ENCODE results near the gene CD96.

CD96 gene

DNA sequence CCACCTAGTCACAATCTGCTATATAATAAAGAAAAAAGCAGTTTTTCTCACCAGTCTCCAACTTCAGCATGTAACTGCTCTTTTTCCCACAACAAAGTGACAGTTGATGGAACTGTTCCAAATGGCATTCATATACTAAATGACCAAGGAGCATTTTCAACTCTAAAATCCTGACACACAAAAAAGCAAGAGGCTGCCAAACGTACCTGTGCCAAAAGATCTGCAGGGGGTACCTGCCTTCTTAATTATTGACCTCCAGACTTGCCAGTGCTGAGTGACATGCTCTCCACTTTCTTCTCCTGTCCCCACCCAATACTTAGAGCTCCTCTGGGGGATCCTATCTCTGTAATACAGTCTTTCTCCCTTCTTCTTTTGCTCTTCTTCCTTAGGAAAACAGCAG is 35.1 kb downstream of the CD96 start:
- peak overlapping the region; percentile 63 for H3K27ac Mint-ChIP-seq
- H3K4me3 Mint-ChIP-seq = no peak overlapping the region
- no peak for DNase-seq (ENCODE audit: low spot score)
- no peaks in the 10 kb centered on the region for H3K9me3 Mint-ChIP-seq
- peaks cover 54% of the 10 kb centered on the region for H3K4me1 Mint-ChIP-seq (ENCODE audit: low read depth)
- peaks cover 66% of the 10 kb centered on the region for H3K36me3 Mint-ChIP-seq (ENCODE audit: low read depth)
- no peaks in the 10 kb centered on the region for H3K27me3 Mint-ChIP-seq (ENCODE audit: low read depth)

GRCh38 chr3:111577798-111578685 is 36.0 kb downstream of the CD96 start:
- H3K9me3 Mint-ChIP-seq = no peaks in the 10 kb centered on the region

GRCh38 chr3:111578867-111579266 is 36.9 kb downstream of the CD96 start:
- H3K36me3 Mint-ChIP-seq (ENCODE audit: low read depth) = peaks cover 69% of the 10 kb centered on the region
- H3K4me3 Mint-ChIP-seq = no peak overlapping the region
- no peaks in the 10 kb centered on the region for H3K9me3 Mint-ChIP-seq
- DNase-seq (ENCODE audit: low spot score) = no peak
- H3K27me3 Mint-ChIP-seq (ENCODE audit: low read depth) = no peaks in the 10 kb centered on the region
- H3K27ac Mint-ChIP-seq = peak overlapping the region; percentile 38
- peaks cover 53% of the 10 kb centered on the region for H3K4me1 Mint-ChIP-seq (ENCODE audit: low read depth)

More at GRCh38 chr3:111577798-111578685, 36.0 kb downstream of the CD96 start:
- Mint-ChIP-seq H3K27ac (peak overlapping the region; percentile 58), H3K4me3 (no peak overlapping the region), H3K4me1 (ENCODE audit: low read depth) (peaks cover 52% of the 10 kb centered on the region), H3K27me3 (ENCODE audit: low read depth) (no peaks in the 10 kb centered on the region), H3K36me3 (ENCODE audit: low read depth) (peaks cover 68% of the 10 kb centered on the region)
- no peak for DNase-seq (ENCODE audit: low spot score)

- H3K36me3 Mint-ChIP-seq (ENCODE audit: low read depth) = peaks cover 73% of the 10 kb centered on the region
- DNase-seq (ENCODE audit: low spot score) = no peak
- no peaks in the 10 kb centered on the region for H3K27me3 Mint-ChIP-seq (ENCODE audit: low read depth)
- no peak overlapping the region for H3K27ac Mint-ChIP-seq
- peaks cover 52% of the 10 kb centered on the region for H3K4me1 Mint-ChIP-seq (ENCODE audit: low read depth)
- H3K4me3 Mint-ChIP-seq = no peak overlapping the region
- no peaks in the 10 kb centered on the region for H3K9me3 Mint-ChIP-seq
Observed at GRCh38 chr3:111579495-111579894, 37.5 kb downstream of the CD96 start.

DNA sequence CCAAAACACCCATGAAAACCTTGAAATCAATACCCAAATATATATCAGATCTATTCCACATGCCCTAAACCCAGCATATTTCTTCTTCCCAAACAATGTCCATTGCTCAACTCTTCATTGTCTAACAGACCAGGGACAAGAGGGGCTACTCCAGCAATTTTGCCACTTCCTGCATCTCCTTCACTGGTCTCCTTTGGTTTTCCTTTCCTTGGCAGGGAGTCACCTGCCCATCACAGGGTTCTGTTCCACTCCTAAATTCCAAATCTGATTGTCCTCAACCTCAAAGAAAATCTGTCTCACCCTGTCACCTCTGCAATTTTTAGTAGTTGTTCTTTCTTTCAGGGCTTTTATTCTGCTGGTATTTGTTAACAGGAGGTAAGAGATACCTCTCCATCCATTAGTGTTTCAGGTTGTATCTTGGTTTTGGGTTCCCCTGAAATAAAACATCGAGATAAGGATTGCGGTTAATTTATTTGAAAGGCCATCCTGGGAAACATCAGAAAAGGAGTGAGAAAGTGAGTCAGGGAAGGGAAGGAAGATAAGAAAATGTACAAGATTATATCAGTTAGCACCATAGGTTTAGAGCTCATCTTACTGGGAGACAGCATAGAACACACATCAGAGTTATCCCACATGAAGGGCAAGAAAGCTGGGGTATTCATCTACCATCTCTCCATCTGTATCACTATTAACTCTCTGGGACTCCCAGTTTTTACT is 39.6 kb downstream of the CD96 start:
- Mint-ChIP-seq H3K9me3 (no peaks in the 10 kb centered on the region), H3K27ac (peak overlapping the region; percentile 66), H3K27me3 (ENCODE audit: low read depth) (no peaks in the 10 kb centered on the region), H3K36me3 (ENCODE audit: low read depth) (peaks cover 81% of the 10 kb centered on the region), H3K4me3 (peak overlapping the region; percentile 5), H3K4me1 (ENCODE audit: low read depth) (peaks cover 52% of the 10 kb centered on the region)
- no peak for DNase-seq (ENCODE audit: low spot score)

- H3K27me3 Mint-ChIP-seq (ENCODE audit: low read depth) = no peaks in the 10 kb centered on the region
- H3K36me3 Mint-ChIP-seq (ENCODE audit: low read depth) = peaks cover 83% of the 10 kb centered on the region
- no peak overlapping the region for H3K4me3 Mint-ChIP-seq
- H3K4me1 Mint-ChIP-seq (ENCODE audit: low read depth) = peaks cover 50% of the 10 kb centered on the region
- H3K27ac Mint-ChIP-seq = peak overlapping the region; percentile 29
- peak; percentile 49 for DNase-seq (ENCODE audit: low spot score)
- no peaks in the 10 kb centered on the region for H3K9me3 Mint-ChIP-seq
Observed at GRCh38 chr3:111582120-111582474, 40.1 kb downstream of the CD96 start.

DNA sequence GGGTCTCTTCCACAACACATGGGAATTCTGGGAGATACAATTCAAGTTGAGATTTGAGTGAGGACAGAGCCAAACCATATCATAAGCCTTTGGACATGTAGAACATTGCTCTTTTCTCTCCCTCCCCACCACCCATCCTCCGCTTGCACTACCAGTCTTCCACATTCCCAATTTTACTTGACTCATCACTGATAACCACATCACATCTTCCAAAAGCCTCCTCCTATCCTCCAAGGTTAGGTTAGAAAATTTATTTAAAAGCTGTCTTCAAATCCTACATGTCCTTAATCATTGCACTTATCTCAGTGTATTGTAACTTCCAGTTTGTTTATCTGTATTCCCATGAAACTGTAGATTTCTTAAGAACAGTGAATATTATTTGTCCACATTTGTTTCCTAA is 42.7 kb downstream of the CD96 start:
- Mint-ChIP-seq H3K36me3 (ENCODE audit: low read depth) (peaks cover 85% of the 10 kb centered on the region), H3K4me1 (ENCODE audit: low read depth) (peaks cover 40% of the 10 kb centered on the region), H3K9me3 (no peaks in the 10 kb centered on the region), H3K27me3 (ENCODE audit: low read depth) (no peaks in the 10 kb centered on the region), H3K4me3 (no peak overlapping the region), H3K27ac (no peak overlapping the region)
- DNase-seq (ENCODE audit: low spot score) = no peak

DNA sequence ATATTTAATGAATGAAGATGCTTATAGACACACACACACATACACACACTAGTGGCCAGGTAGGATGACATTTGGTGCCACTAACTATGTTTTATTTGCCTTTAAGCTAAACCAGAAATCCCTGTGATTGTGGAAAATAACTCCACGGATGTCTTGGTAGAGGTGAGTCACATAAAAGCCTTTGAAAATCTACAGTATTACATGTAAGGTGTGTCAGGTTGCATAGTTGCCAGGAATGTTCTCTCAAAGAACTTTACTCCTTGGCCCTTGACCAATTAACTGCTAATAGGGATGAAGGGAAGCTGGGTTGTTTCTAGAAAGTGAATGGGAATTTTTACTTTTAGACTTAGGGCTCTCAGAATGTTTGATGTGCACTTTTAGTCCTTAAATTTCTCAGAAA is 43.2 kb downstream of the CD96 start:
- peaks cover 40% of the 10 kb centered on the region for H3K4me1 Mint-ChIP-seq (ENCODE audit: low read depth)
- no peaks in the 10 kb centered on the region for H3K27me3 Mint-ChIP-seq (ENCODE audit: low read depth)
- no peaks in the 10 kb centered on the region for H3K9me3 Mint-ChIP-seq
- DNase-seq (ENCODE audit: low spot score) = no peak
- no peak overlapping the region for H3K4me3 Mint-ChIP-seq
- no peak overlapping the region for H3K27ac Mint-ChIP-seq
- peaks cover 84% of the 10 kb centered on the region for H3K36me3 Mint-ChIP-seq (ENCODE audit: low read depth)

DNA sequence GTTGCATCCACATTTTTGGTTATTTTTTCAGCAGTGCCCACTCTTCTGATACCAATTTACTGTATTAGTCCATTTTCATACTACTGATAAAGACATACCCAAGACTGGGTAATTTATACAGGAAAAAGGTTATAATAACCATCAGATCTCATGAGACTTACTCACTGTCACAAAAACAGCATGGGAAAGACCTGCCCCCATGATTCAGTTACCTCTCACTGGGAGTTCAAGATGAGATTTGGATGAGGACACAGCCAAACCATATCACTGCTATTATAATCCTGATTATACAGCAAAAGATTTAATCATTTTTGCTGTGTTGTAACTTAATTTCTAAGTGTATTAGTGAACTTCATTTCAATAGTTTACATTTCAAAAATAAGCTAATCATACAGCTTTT is 46.5 kb downstream of the CD96 start:
- no peaks in the 10 kb centered on the region for H3K9me3 Mint-ChIP-seq
- H3K4me1 Mint-ChIP-seq (ENCODE audit: low read depth) = peaks cover 44% of the 10 kb centered on the region
- DNase-seq (ENCODE audit: low spot score) = no peak
- no peak overlapping the region for H3K4me3 Mint-ChIP-seq
- H3K36me3 Mint-ChIP-seq (ENCODE audit: low read depth) = peaks cover 80% of the 10 kb centered on the region
- no peaks in the 10 kb centered on the region for H3K27me3 Mint-ChIP-seq (ENCODE audit: low read depth)
- H3K27ac Mint-ChIP-seq = peak overlapping the region; percentile 1

- no peaks in the 10 kb centered on the region for H3K9me3 Mint-ChIP-seq
- H3K36me3 Mint-ChIP-seq (ENCODE audit: low read depth) = peaks cover 80% of the 10 kb centered on the region
- H3K27me3 Mint-ChIP-seq (ENCODE audit: low read depth) = no peaks in the 10 kb centered on the region
- H3K27ac Mint-ChIP-seq = peak overlapping the region; percentile 29
- no peak overlapping the region for H3K4me3 Mint-ChIP-seq
- no peak for DNase-seq (ENCODE audit: low spot score)
- peaks cover 53% of the 10 kb centered on the region for H3K4me1 Mint-ChIP-seq (ENCODE audit: low read depth)
Observed at GRCh38 chr3:111589303-111590142, 47.5 kb downstream of the CD96 start.

GRCh38 chr3:111590143-111590491 is 48.1 kb downstream of the CD96 start:
- Mint-ChIP-seq H3K4me1 (ENCODE audit: low read depth) (peaks cover 59% of the 10 kb centered on the region), H3K27ac (peak overlapping the region; percentile 5), H3K27me3 (ENCODE audit: low read depth) (no peaks in the 10 kb centered on the region), H3K36me3 (ENCODE audit: low read depth) (peaks cover 81% of the 10 kb centered on the region), H3K9me3 (no peaks in the 10 kb centered on the region), H3K4me3 (no peak overlapping the region)
- DNase-seq (ENCODE audit: low spot score) = no peak

- peaks cover 83% of the 10 kb centered on the region for H3K36me3 Mint-ChIP-seq (ENCODE audit: low read depth)
- H3K4me1 Mint-ChIP-seq (ENCODE audit: low read depth) = peaks cover 67% of the 10 kb centered on the region
- no peaks in the 10 kb centered on the region for H3K9me3 Mint-ChIP-seq
- peak overlapping the region; percentile 38 for H3K4me3 Mint-ChIP-seq
- H3K27ac Mint-ChIP-seq = peak overlapping the region; percentile 58
- no peaks in the 10 kb centered on the region for H3K27me3 Mint-ChIP-seq (ENCODE audit: low read depth)
- DNase-seq (ENCODE audit: low spot score) = no peak
Observed at GRCh38 chr3:111591555-111591954, 49.6 kb downstream of the CD96 start.

- peak overlapping the region; percentile 75 for H3K4me3 Mint-ChIP-seq
- H3K27ac Mint-ChIP-seq = peak overlapping the region; percentile 85
- H3K36me3 Mint-ChIP-seq (ENCODE audit: low read depth) = peaks cover 83% of the 10 kb centered on the region
- no peaks in the 10 kb centered on the region for H3K9me3 Mint-ChIP-seq
- H3K4me1 Mint-ChIP-seq (ENCODE audit: low read depth) = peaks cover 68% of the 10 kb centered on the region
- no peaks in the 10 kb centered on the region for H3K27me3 Mint-ChIP-seq (ENCODE audit: low read depth)
- no peak for DNase-seq (ENCODE audit: low spot score)
Observed at GRCh38 chr3:111592143-111592542, 50.1 kb downstream of the CD96 start.

DNA sequence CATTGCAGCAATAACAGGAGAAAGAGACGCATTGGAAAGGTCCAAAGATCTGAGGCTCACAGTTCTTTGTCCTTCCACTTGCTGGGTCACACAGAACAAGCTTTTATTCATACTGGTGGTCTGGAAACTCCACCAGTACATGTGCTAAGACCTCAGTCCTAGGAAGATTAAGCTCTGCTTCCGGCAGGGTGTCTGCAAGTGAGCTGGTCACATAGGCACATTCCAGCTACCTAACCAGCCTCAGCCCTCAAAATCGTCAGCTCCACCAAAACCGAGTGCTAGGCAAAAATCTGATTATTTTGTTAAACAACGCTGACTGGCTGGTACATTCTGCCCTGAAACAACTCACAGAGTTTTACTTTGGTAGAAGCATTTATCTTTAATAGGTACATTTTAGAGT is 50.9 kb downstream of the CD96 start:
- H3K27me3 Mint-ChIP-seq (ENCODE audit: low read depth) = no peaks in the 10 kb centered on the region
- peaks cover 70% of the 10 kb centered on the region for H3K4me1 Mint-ChIP-seq (ENCODE audit: low read depth)
- H3K27ac Mint-ChIP-seq = peak overlapping the region; percentile 79
- peak overlapping the region; percentile 81 for H3K4me3 Mint-ChIP-seq
- H3K36me3 Mint-ChIP-seq (ENCODE audit: low read depth) = peaks cover 81% of the 10 kb centered on the region
- no peak for DNase-seq (ENCODE audit: low spot score)
- H3K9me3 Mint-ChIP-seq = no peaks in the 10 kb centered on the region

All from T-helper 2 cell treated with Interferon-gamma antibody and Interleukin-4, amounts not matched to agents 5 μg/mL and 100 μg/mL, for 36 hours (primary cell).